ENCODE measurements around the gene PTPRD.

- TF ChIP-seq, protein P1, sequence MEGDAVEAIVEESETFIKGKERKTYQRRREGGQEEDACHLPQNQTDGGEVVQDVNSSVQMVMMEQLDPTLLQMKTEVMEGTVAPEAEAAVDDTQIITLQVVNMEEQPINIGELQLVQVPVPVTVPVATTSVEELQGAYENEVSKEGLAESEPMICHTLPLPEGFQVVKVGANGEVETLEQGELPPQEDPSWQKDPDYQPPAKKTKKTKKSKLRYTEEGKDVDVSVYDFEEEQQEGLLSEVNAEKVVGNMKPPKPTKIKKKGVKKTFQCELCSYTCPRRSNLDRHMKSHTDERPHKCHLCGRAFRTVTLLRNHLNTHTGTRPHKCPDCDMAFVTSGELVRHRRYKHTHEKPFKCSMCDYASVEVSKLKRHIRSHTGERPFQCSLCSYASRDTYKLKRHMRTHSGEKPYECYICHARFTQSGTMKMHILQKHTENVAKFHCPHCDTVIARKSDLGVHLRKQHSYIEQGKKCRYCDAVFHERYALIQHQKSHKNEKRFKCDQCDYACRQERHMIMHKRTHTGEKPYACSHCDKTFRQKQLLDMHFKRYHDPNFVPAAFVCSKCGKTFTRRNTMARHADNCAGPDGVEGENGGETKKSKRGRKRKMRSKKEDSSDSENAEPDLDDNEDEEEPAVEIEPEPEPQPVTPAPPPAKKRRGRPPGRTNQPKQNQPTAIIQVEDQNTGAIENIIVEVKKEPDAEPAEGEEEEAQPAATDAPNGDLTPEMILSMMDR (IDR thresholded peaks at IDR 0.05; ENCODE audit: insufficient read depth, low read length, poor library complexity, severe bottlenecking) = no peak
- no peak for TF ChIP-seq EZH2phosphoT487 (conservative IDR thresholded peaks at IDR 0.05; ENCODE audit: low read length)
These were observed 2126.7 kb downstream of the PTPRD start for GRCh38 chr9:8486095-8486494.
